NB4 (cell line): ENCODE results near the gene NOTCH2NLA.
"Not testable (repeated sequence)": the region's sequence is repeated elsewhere in the genome, so short reads cannot be mapped to it uniquely, and the experiment has no call there.

Experiments
- DNase-seq: peaks from one replicate; pipeline ENCODE4 v3.0.0; 2010; ENCODE audit warnings: low read depth
- H3K4me3 ChIP-seq: one replicate; pipeline ENCODE4 v1.5.1; 2011; ENCODE audit warnings: mild to moderate bottlenecking, low read depth, low read length, moderate library complexity

The NOTCH2NLA gene

GRCh38 chr1:146228144-146228682 lies 608 bp downstream of the NOTCH2NLA start:
- not testable (repeated sequence) for DNase-seq

GRCh38 chr1:146174531-146174930 lies 54.3 kb downstream of the NOTCH2NLA start:
- H3K4me3 ChIP-seq, DNase-seq: not testable (repeated sequence)

More at GRCh38 chr1:146228144-146228682, 608 bp downstream of the NOTCH2NLA start:
- H3K4me3 ChIP-seq = peak overlapping the region; percentile 43

- not testable (repeated sequence) for H3K4me3 ChIP-seq, DNase-seq
Measured at GRCh38 chr1:146167740-146168139, 61.1 kb downstream of the NOTCH2NLA start.

- not testable (repeated sequence) for H3K4me3 ChIP-seq, DNase-seq
Measured at GRCh38 chr1:146167273-146167672, 61.5 kb downstream of the NOTCH2NLA start.

GRCh38 chr1:146144465-146144864 lies 84.4 kb downstream of the NOTCH2NLA start, which contains the start of gene NBPF10:
TSS of gene NBPF10 (minus strand) at chr1:146144804. CDS start at chr1:146144769, 35 bp downstream.
- DNase-seq, H3K4me3 ChIP-seq: not testable (repeated sequence)
